KBM-7 (cell line): ENCODE measurements around the gene TF.
"Not testable (repeated sequence)": the region's sequence is repeated elsewhere in the genome, so short reads cannot be mapped to it uniquely, and the experiment has no call there.

Experiments
- DNase-seq: peaks from one replicate; pipeline ENCODE4 v3.0.0-alpha.2; 2015
- in situ Hi-C: fragments of 300-500 bp; cut with MboI; formaldehyde crosslinking; loops from 2 replicates; pipeline ENCODE4 v1.14.3; 2020; ENCODE audit warnings: low sequenced_read_pairs, low pct_unique_long_range_greater_than_20kb, mixed read lengths

Gene TF

GRCh38 chr3:133760916-133761315 lies 14.7 kb downstream of the TF start:
- in situ Hi-C loops = no loop called here

GRCh38 chr3:133761605-133762484 lies 15.7 kb downstream of the TF start:
- in situ Hi-C loops = no loop called here
- DNase-seq = no peak

More at GRCh38 chr3:133760916-133761315, 14.7 kb downstream of the TF start:
- no peak for DNase-seq

GRCh38 chr3:133762539-133762938 lies 16.3 kb downstream of the TF start:
- DNase-seq = no peak
- in situ Hi-C loops = no loop called here

- in situ Hi-C loops = no loop called here
- no peak for DNase-seq
These were observed 17.8 kb downstream of the TF start for GRCh38 chr3:133763797-133764683.

- in situ Hi-C loops = no loop called here
These were observed 19.1 kb downstream of the TF start for GRCh38 chr3:133765256-133765655.

GRCh38 chr3:133767607-133768006 lies 21.4 kb downstream of the TF start:
- in situ Hi-C loops = no loop called here
- no peak for DNase-seq

More at GRCh38 chr3:133765256-133765655, 19.1 kb downstream of the TF start:
- no peak for DNase-seq

GRCh38 chr3:133769536-133769935 lies 23.3 kb downstream of the TF start:
- no peak for DNase-seq
- in situ Hi-C loops = no loop called here

- in situ Hi-C loops = no loop called here
- no peak for DNase-seq
These were observed 27.5 kb downstream of the TF start for GRCh38 chr3:133773732-133774131.

- no peak for DNase-seq
- in situ Hi-C loops = no loop called here
These were observed 29.1 kb downstream of the TF start for GRCh38 chr3:133775309-133775708.

- in situ Hi-C loops = no loop called here
- DNase-seq = no peak
These were observed 29.6 kb downstream of the TF start for GRCh38 chr3:133775835-133776234.

- in situ Hi-C loops = no loop called here
These were observed 30.7 kb downstream of the TF start for GRCh38 chr3:133776794-133777438.

GRCh38 chr3:133777807-133778568 lies 31.8 kb downstream of the TF start:
- in situ Hi-C loops = no loop called here

More at GRCh38 chr3:133776794-133777438, 30.7 kb downstream of the TF start:
- no peak for DNase-seq

GRCh38 chr3:133779626-133780203 lies 33.5 kb downstream of the TF start:
- in situ Hi-C loops = no loop called here
- no peak for DNase-seq

More at GRCh38 chr3:133777807-133778568, 31.8 kb downstream of the TF start:
- no peak for DNase-seq

- DNase-seq, in situ Hi-C loops: not testable (repeated sequence)
These were observed 34.6 kb downstream of the TF start for GRCh38 chr3:133780756-133781155.

- in situ Hi-C loops = no loop called here
- no peak for DNase-seq
These were observed 35.4 kb downstream of the TF start for GRCh38 chr3:133781570-133781969.

- DNase-seq = no peak
- in situ Hi-C loops = no loop called here
These were observed 36.3 kb downstream of the TF start for GRCh38 chr3:133782454-133782853.

- in situ Hi-C loops = no loop called here
- no peak for DNase-seq
These were observed 37.6 kb downstream of the TF start for GRCh38 chr3:133783762-133784161.

- in situ Hi-C loops = no loop called here
- DNase-seq = no peak
These were observed 41.8 kb downstream of the TF start for GRCh38 chr3:133788024-133788423.
